Measurements from ENCODE around the gene CKMT2. TPM values are rescaled to one million over a fixed set of nuclear protein-coding genes. Genes with fewer than 3 reads are reported as not detected.

Gene CKMT2
- total and polyA plus RNA-seq, 2 experiments from 2014 or later, result 2.9 to 8.2 TPM

- Histone ChIP-seq H3K27ac (ENCODE audit: low read depth) (no peak overlapping the region; the same call in 1 of the 2 replicates), H3K4me3 (no peak overlapping the region), H3K4me1 (ENCODE audit: insufficient read depth) (peaks cover 11% of the 10 kb centered on the region), H3F3A (replicated peaks; ENCODE audit: low read depth) (no peaks in the 10 kb centered on the region), H3K27me3 (ENCODE audit: insufficient read depth) (no peaks in the 10 kb centered on the region), H3K79me2 (replicated peaks; ENCODE audit: insufficient read depth) (no peaks in the 10 kb centered on the region), H4K20me1 (replicated peaks; ENCODE audit: insufficient read depth) (peaks cover 13% of the 10 kb centered on the region), H3K36me3 (ENCODE audit: insufficient read depth) (no peaks in the 10 kb centered on the region), H3K9me2 (ENCODE audit: insufficient read depth) (no peaks in the 10 kb centered on the region), H2AFZ (no peak overlapping the region), H3K4me2 (no peak overlapping the region)
- peaks cover 6% of the 10 kb centered on the region for H3K36me3 Mint-ChIP-seq (ENCODE audit: low read depth)
- TF ChIP-seq REST (IDR thresholded peaks at IDR 0.05; ENCODE audit: unreplicated experiment) (no peak), ETS1 (IDR thresholded peaks at IDR 0.05) (no peak), JUNB (IDR thresholded peaks at IDR 0.05; ENCODE audit: unreplicated experiment) (no peak), CREB1 (CRISPR knock-in tag; IDR thresholded peaks at IDR 0.05; ENCODE audit: low read depth) (no peak), NANOG (IDR thresholded peaks at IDR 0.05; ENCODE audit: borderline replicate concordance) (no peak), STAT1 (IDR thresholded peaks at IDR 0.05; ENCODE audit: unreplicated experiment) (no peak), ZNF331 (CRISPR knock-in tag; IDR thresholded peaks at IDR 0.05; ENCODE audit: low read depth) (no peak), EZH2 (IDR thresholded peaks at IDR 0.05; ENCODE audit: low read depth, unreplicated experiment) (no peak)
- TF ChIP-seq, protein P1, sequence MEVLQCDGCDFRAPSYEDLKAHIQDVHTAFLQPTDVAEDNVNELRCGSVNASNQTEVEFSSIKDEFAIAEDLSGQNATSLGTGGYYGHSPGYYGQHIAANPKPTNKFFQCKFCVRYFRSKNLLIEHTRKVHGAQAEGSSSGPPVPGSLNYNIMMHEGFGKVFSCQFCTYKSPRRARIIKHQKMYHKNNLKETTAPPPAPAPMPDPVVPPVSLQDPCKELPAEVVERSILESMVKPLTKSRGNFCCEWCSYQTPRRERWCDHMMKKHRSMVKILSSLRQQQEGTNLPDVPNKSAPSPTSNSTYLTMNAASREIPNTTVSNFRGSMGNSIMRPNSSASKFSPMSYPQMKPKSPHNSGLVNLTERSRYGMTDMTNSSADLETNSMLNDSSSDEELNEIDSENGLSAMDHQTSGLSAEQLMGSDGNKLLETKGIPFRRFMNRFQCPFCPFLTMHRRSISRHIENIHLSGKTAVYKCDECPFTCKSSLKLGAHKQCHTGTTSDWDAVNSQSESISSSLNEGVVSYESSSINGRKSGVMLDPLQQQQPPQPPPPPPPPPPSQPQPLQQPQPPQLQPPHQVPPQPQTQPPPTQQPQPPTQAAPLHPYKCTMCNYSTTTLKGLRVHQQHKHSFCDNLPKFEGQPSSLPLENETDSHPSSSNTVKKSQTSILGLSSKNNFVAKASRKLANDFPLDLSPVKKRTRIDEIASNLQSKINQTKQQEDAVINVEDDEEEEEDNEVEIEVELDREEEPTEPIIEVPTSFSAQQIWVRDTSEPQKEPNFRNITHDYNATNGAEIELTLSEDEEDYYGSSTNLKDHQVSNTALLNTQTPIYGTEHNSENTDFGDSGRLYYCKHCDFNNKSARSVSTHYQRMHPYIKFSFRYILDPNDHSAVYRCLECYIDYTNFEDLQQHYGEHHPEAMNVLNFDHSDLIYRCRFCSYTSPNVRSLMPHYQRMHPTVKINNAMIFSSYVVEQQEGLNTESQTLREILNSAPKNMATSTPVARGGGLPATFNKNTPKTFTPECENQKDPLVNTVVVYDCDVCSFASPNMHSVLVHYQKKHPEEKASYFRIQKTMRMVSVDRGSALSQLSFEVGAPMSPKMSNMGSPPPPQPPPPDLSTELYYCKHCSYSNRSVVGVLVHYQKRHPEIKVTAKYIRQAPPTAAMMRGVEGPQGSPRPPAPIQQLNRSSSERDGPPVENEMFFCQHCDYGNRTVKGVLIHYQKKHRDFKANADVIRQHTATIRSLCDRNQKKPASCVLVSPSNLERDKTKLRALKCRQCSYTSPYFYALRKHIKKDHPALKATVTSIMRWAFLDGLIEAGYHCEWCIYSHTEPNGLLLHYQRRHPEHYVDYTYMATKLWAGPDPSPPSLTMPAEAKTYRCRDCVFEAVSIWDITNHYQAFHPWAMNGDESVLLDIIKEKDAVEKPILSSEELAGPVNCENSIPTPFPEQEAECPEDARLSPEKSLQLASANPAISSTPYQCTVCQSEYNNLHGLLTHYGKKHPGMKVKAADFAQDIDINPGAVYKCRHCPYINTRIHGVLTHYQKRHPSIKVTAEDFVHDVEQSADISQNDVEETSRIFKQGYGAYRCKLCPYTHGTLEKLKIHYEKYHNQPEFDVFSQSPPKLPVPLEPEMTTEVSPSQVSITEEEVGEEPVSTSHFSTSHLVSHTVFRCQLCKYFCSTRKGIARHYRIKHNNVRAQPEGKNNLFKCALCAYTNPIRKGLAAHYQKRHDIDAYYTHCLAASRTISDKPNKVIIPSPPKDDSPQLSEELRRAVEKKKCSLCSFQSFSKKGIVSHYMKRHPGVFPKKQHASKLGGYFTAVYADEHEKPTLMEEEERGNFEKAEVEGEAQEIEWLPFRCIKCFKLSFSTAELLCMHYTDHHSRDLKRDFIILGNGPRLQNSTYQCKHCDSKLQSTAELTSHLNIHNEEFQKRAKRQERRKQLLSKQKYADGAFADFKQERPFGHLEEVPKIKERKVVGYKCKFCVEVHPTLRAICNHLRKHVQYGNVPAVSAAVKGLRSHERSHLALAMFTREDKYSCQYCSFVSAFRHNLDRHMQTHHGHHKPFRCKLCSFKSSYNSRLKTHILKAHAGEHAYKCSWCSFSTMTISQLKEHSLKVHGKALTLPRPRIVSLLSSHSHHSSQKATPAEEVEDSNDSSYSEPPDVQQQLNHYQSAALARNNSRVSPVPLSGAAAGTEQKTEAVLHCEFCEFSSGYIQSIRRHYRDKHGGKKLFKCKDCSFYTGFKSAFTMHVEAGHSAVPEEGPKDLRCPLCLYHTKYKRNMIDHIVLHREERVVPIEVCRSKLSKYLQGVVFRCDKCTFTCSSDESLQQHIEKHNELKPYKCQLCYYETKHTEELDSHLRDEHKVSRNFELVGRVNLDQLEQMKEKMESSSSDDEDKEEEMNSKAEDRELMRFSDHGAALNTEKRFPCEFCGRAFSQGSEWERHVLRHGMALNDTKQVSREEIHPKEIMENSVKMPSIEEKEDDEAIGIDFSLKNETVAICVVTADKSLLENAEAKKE (CRISPR knock-in tag; IDR thresholded peaks at IDR 0.05), result no peak
- peaks cover 2% of the 10 kb centered on the region for H3K27me3 Mint-ChIP-seq (ENCODE audit: insufficient read depth, low read depth, poor library complexity)
- ATAC-seq, result peak; percentile 16; the same call in 2 of the 3 replicates
- H3K4me1 Mint-ChIP-seq, result peaks cover 31% of the 10 kb centered on the region
- DNase-seq (ENCODE audit: low spot score), result no peak
- no peak overlapping the region for H3K27ac Mint-ChIP-seq
- no peak overlapping the region for H3K4me3 Mint-ChIP-seq
- no peaks in the 10 kb centered on the region for H3K9me3 Mint-ChIP-seq
Observed at GRCh38 chr5:81247441-81247972, 14.4 kb downstream of the CKMT2 start.

All from GM23338 (cell line).